ENCODE measurements around the gene DYNC1H1.

Gene DYNC1H1

DNA sequence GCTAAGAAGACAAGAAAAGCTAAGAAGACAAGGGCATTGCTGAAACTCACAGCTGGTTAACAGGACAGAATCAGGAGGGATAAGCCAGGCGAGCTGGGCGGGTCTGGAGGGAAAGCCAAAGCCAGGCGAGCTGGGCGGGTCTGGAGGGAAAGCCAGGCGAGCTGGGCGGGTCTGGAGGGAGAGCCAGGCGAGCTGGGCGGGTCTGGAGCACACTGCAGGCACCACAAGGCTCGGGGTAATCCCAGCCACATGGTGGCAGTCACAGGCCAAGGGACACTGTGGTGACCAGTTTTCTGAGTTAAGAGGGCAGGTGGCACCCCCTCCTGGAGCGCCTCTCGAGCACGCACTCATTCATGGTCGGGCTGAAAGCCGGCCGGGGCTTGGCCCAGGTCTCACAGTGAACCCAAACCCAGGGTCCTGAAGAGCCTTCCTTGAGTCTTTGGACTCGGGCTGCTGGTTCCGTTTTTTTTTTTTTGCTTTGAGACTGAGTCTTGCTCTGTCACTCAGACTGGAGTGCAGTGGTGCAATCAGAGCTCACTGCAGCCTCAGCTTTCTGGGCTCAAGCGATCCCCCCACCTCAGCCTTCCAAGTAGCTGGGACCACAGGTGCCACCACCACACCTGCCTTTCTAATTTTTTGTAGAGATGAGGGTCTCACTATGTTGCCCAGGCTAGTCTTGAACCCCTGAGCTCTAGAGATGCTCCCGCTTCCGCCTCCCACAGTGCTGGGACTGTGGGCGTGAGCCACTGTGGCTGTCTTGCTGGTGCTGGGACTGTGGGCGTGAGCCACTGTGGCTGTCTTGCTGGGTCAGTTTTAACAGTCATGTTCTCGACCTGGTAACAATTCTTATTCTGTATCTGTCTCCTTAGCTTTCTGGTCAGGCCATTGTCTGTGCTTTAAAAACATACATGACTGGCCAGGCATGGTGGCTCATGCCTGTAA is 82.2 kb downstream of the DYNC1H1 start:
- Histone ChIP-seq H3K79me2 (no peaks in the 10 kb centered on the region), H3K4me1 (no peaks in the 10 kb centered on the region), H3K9me3 (ENCODE audit: control insufficient read depth, low read length) (no peaks in the 10 kb centered on the region), H3K4me2 (ENCODE audit: low read length) (no peak overlapping the region), H3K27me3 (ENCODE audit: control insufficient read depth, insufficient read depth, low read length) (no peaks in the 10 kb centered on the region), H3K36me3 (ENCODE audit: control insufficient read depth, insufficient read depth, low read length) (no peaks in the 10 kb centered on the region), H3K27ac (no peak overlapping the region), H3K9ac (no peak overlapping the region), H3K4me3 (ENCODE audit: low read depth, low read length) (no peak overlapping the region), H2AFZ (no peak overlapping the region)
- TF ChIP-seq, protein P1, sequence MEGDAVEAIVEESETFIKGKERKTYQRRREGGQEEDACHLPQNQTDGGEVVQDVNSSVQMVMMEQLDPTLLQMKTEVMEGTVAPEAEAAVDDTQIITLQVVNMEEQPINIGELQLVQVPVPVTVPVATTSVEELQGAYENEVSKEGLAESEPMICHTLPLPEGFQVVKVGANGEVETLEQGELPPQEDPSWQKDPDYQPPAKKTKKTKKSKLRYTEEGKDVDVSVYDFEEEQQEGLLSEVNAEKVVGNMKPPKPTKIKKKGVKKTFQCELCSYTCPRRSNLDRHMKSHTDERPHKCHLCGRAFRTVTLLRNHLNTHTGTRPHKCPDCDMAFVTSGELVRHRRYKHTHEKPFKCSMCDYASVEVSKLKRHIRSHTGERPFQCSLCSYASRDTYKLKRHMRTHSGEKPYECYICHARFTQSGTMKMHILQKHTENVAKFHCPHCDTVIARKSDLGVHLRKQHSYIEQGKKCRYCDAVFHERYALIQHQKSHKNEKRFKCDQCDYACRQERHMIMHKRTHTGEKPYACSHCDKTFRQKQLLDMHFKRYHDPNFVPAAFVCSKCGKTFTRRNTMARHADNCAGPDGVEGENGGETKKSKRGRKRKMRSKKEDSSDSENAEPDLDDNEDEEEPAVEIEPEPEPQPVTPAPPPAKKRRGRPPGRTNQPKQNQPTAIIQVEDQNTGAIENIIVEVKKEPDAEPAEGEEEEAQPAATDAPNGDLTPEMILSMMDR (IDR thresholded peaks at IDR 0.05), result peak; percentile 66

DNA sequence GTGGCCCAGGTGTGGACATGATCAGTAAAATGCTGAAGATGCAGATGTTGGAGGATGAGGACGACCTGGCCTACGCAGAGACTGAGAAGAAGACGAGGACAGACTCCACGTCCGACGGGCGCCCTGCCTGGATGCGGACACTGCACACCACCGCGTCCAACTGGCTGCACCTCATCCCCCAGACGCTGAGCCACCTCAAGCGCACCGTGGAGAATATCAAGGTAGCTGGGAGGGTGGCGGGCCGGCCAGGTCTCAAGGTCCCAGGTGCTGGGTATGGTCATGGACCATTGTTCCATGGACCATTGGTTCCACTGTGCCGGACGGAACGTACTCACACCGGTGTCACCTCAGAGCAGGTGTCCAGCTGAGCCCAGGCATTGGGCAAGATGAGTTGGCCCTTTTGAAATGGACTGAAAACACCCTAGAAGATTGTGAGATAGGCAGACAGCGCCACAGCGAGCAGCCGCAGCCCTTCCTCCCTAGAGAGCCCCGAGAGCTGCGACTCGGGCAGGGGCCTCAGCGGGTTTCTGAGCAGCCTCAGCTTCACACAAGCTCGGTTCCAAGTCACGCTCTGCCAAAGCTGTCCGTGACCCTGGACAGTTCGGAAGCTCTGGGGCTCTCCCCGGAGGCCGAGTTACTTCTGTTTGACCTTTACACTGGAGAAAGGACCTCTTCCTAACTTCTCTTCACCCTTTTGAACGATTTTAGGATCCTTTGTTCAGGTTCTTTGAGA is 83.6 kb downstream of the DYNC1H1 start:
- no peak overlapping the region for H3K9ac ChIP-seq
- H3K4me3 ChIP-seq (ENCODE audit: low read depth, low read length), result no peak overlapping the region
- H3K27me3 ChIP-seq (ENCODE audit: control insufficient read depth, insufficient read depth, low read length), result no peaks in the 10 kb centered on the region
- no peaks in the 10 kb centered on the region for H3K36me3 ChIP-seq (ENCODE audit: control insufficient read depth, insufficient read depth, low read length)
- H3K9me3 ChIP-seq (ENCODE audit: control insufficient read depth, low read length), result no peaks in the 10 kb centered on the region
- H3K27ac ChIP-seq, result no peak overlapping the region
- no peaks in the 10 kb centered on the region for H3K79me2 ChIP-seq
- TF ChIP-seq, protein P1 (IDR thresholded peaks at IDR 0.05), result no peak
- no peak overlapping the region for H2AFZ ChIP-seq
- no peak overlapping the region for H3K4me2 ChIP-seq (ENCODE audit: low read length)
- H3K4me1 ChIP-seq, result no peaks in the 10 kb centered on the region

DNA sequence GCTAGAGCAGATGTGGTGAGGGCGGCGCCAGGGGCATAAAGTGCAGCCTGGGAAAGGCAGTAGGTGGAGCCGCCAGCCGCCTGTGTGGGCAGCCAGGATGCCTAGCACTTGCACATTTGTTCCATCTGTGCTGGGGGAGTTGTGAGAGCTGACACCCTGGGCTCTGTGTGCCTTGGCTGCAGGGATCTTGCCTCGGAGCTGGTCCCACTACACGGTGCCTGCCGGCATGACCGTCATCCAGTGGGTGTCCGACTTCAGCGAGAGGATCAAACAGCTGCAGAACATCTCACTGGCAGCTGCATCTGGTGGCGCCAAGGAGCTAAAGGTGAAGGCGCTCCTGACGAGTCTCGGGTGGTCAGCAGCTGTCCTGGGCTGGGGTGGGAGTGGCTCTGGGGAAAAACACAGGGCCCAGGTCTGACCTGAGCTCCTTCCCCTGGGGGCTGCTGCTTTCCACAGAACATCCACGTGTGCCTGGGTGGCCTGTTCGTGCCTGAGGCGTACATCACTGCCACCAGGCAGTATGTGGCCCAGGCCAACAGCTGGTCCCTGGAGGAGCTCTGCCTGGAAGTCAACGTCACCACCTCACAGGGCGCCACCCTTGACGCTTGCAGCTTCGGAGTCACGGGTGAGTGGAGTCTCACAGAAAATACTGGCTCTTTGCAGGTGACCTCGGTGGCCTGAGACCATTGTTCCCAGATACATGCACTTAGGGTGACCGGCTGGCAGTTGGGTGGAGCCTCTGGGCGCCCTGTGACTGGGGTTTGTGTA is 85.1 kb downstream of the DYNC1H1 start:
- Histone ChIP-seq H3K27ac (no peak overlapping the region), H3K36me3 (ENCODE audit: control insufficient read depth, insufficient read depth, low read length) (no peaks in the 10 kb centered on the region), H3K79me2 (no peaks in the 10 kb centered on the region)

DNA sequence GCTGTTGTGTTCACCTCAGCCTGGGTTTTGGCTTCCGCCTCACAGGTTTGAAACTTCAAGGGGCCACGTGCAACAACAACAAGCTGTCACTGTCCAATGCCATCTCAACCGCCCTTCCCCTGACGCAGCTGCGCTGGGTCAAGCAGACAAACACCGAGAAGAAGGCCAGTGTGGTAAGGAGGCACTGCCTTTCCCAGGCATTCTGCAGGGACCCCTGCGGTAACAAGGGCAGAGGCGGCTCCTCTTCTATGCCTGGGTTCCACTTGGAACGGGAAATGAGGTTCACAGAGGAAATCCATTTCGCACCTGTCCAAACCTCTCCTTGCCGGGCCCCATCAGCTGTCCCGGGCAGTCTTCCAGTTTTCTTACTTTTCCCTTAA is 85.6 kb downstream of the DYNC1H1 start:
- H3K4me2 ChIP-seq (ENCODE audit: low read length), result no peak overlapping the region
- no peak overlapping the region for H3K9ac ChIP-seq
- H3K36me3 ChIP-seq (ENCODE audit: control insufficient read depth, insufficient read depth, low read length), result no peaks in the 10 kb centered on the region
- no peaks in the 10 kb centered on the region for H3K27me3 ChIP-seq (ENCODE audit: control insufficient read depth, insufficient read depth, low read length)
- no peak overlapping the region for H3K4me3 ChIP-seq (ENCODE audit: low read depth, low read length)
- TF ChIP-seq, protein P1 (IDR thresholded peaks at IDR 0.05), result no peak
- H2AFZ ChIP-seq, result no peak overlapping the region
- H3K79me2 ChIP-seq, result no peaks in the 10 kb centered on the region
- no peaks in the 10 kb centered on the region for H3K9me3 ChIP-seq (ENCODE audit: control insufficient read depth, low read length)
- H3K4me1 ChIP-seq, result no peaks in the 10 kb centered on the region
- no peak overlapping the region for H3K27ac ChIP-seq

More for the DNA sequence above, 85.1 kb downstream of the DYNC1H1 start:
- TF ChIP-seq, protein P1 (IDR thresholded peaks at IDR 0.05), result no peak
- H3K27me3 ChIP-seq (ENCODE audit: control insufficient read depth, insufficient read depth, low read length), result no peaks in the 10 kb centered on the region
- no peak overlapping the region for H3K4me2 ChIP-seq (ENCODE audit: low read length)
- H3K4me1 ChIP-seq, result no peaks in the 10 kb centered on the region
- H3K9me3 ChIP-seq (ENCODE audit: control insufficient read depth, low read length), result no peaks in the 10 kb centered on the region
- no peak overlapping the region for H3K9ac ChIP-seq
- H3K4me3 ChIP-seq (ENCODE audit: low read depth, low read length), result no peak overlapping the region
- no peak overlapping the region for H2AFZ ChIP-seq
